OCI-LY1 (cell line): ENCODE data around the gene TBL1Y.

Experiments used
- EZH2 ChIP-seq: fragments of 200-600 bp; sonication (generic), shearing (Covaris generic); IDR thresholded peaks from 2 replicates; pipeline ENCODE4 v1.8.0; 2017; ENCODE audit warnings: borderline replicate concordance, mixed run types, mild to moderate bottlenecking, antibody characterized with exemption, low read length, moderate library complexity, mixed read lengths
- TF ChIP-seq, protein P1 (sequence below): fragments of 200-600 bp; sonication (generic), shearing (Covaris generic); IDR thresholded peaks from 2 replicates; pipeline ENCODE4 v1.5.1; 2017; ENCODE audit warnings: mild to moderate bottlenecking, antibody characterized with exemption, low read length, moderate library complexity, mixed read lengths

DNA sequence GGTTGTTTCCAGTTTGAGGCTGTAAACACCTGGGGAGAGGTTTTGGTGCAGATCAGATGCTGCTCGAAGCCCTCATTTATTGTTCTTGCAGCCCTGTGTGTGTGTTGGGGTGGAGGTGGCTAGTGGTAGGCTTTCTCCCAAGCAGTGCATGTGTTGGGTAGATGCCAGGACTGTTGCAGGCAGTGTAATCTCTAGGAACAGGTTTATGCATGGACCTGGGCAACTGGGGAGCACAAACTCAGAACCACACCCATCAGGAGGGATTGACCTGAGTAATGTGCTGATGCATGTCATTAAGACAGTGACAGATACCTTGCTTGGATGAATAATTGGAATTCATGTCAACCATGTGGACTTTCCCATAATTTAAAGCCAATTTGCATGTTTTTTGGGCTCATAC is 77.3 kb downstream of the TBL1Y start:
- TF ChIP-seq, protein P1, sequence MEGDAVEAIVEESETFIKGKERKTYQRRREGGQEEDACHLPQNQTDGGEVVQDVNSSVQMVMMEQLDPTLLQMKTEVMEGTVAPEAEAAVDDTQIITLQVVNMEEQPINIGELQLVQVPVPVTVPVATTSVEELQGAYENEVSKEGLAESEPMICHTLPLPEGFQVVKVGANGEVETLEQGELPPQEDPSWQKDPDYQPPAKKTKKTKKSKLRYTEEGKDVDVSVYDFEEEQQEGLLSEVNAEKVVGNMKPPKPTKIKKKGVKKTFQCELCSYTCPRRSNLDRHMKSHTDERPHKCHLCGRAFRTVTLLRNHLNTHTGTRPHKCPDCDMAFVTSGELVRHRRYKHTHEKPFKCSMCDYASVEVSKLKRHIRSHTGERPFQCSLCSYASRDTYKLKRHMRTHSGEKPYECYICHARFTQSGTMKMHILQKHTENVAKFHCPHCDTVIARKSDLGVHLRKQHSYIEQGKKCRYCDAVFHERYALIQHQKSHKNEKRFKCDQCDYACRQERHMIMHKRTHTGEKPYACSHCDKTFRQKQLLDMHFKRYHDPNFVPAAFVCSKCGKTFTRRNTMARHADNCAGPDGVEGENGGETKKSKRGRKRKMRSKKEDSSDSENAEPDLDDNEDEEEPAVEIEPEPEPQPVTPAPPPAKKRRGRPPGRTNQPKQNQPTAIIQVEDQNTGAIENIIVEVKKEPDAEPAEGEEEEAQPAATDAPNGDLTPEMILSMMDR, result no peak
- TF ChIP-seq EZH2, result no peak
